ENCODE data around the gene EDIL3.

- TF ChIP-seq POLR2A (IDR thresholded peaks at IDR 0.05) = no peak
- no peak for TF ChIP-seq CTCF (IDR thresholded peaks at IDR 0.05)
- no peak for TF ChIP-seq POLR2AphosphoS5 (IDR thresholded peaks at IDR 0.05)
- no peak for TF ChIP-seq EP300 (IDR thresholded peaks at IDR 0.05; ENCODE audit: low read depth)
These were observed 1.3 kb downstream of the EDIL3 start for GRCh38 chr5:84383296-84383815.
